GM19351 (cell line): ENCODE data around the gene RNF141.

Experiments
- ATAC-seq: cut with Tn5 transposase; IDR thresholded peaks from one replicate; pipeline ENCODE4 v1.9.1; 2021; ENCODE audit warnings: mild to moderate bottlenecking, moderate library complexity; ENCODE audit not compliant: unreplicated experiment

RNF141 gene

DNA sequence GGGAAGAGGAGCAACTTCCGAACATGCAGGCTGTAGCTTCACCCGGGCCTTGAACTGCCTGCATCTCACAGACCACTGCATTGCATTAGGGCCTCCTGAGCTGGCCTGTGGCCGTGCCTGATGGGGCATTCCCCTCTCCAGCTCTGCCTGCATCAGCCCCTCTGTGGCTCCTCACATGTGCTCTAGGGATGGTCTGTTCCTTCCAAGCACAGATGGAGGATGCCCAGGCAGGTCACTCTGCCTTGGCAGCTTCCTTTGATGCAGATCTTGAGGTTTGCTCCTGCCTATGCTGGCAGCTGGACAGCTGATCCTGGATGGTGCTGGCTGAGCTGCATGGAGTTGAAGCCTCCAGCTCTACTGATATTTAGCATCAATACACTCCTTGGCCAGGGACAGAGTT is 57.4 kb downstream of the RNF141 start:
- no peak for ATAC-seq

DNA sequence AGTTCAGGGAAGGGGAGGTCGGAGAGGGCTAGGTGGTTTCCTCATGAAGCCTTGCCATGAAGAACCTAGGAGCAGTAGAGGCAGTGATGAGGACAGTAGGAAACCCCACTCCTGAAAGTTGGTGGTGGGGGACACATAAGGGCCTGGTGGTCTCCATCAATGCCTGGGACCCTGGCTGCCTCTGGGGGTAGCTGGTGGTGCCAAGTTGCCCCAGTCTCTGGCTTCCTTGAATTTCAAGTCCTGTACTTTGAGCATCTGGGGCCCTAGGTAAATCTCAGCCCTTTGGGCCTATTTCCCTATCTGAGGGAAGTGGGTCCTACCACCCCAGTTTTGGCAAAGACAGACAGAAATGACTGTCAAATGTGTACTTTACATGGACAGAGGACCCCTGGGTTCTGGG is 57.8 kb downstream of the RNF141 start:
- no peak for ATAC-seq

DNA sequence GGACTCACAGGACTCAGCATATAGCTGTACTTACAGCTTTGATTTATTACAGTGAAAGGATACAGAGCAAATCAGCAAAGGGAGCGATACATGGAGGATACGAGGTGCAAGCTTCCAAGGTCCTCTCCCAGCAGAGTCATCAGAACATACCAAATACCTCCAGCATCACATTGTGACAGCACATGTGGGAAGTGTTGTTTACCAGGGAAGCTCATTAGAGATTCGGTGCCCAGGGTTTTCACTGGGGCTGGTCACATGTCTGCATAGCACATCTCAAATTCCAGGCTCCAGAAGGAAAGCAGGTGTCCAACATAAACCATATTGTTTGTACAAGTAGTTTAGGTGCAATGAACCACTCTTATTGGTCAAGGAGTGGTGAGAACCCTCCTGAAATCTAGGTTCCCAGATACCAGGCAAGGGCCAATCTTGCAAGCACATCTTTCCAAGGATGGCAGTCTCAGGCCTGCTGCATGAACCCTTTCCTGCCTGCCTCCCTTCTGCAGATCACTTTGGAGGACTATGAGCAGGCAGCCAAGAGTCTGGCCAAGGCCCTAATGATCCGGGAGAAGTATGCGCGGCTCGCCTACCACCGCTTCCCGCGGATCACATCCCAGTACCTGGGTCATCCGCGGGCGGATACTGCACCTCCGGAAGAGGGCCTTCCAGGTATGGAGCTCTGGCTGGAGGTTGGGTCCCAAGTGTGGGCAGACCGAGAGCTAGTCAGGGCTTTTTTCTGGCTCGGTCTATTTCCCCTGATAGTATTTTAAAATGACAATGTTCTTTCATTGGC is 59.2 kb downstream of the RNF141 start:
- ATAC-seq: no peak

DNA sequence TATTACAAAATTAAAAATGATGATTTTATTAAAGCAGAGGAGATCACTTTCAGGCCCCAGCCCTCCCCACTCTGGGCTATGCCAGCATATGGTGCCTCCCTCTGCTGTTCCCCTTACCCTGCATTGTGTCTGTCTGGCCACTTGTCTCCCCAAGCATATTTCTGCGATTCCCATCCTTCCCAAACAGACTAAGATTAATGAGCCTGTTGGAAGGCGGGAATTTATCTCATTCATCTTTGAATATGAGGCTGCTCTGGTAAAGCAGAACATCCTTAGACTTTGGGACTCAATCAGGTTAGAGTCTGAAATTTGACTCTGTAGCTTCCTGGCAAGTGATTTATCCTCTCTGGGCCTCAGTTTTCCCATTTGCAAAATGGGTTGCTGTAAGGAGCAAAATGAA is 60.2 kb downstream of the RNF141 start:
- ATAC-seq: no peak

DNA sequence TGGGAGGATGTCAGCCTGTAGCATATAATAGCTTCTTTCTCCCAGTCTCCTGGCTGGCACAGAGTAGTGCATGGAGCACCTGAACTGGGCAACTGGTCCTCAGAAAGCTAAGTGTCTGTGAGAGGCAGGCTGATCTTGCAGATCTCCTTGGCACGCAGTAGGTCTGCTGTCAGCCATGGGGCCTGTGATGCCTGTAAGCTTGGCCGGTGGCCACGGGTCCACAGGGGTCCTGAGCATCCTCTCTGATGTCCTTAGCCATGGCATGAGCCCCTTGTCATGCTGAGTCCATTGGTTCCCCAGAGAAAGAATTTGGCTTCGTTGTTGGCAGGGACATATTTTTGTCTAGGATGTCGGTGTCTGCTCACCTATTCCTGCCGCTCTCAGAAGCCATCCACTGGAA is 61.0 kb downstream of the RNF141 start:
- ATAC-seq: no peak

DNA sequence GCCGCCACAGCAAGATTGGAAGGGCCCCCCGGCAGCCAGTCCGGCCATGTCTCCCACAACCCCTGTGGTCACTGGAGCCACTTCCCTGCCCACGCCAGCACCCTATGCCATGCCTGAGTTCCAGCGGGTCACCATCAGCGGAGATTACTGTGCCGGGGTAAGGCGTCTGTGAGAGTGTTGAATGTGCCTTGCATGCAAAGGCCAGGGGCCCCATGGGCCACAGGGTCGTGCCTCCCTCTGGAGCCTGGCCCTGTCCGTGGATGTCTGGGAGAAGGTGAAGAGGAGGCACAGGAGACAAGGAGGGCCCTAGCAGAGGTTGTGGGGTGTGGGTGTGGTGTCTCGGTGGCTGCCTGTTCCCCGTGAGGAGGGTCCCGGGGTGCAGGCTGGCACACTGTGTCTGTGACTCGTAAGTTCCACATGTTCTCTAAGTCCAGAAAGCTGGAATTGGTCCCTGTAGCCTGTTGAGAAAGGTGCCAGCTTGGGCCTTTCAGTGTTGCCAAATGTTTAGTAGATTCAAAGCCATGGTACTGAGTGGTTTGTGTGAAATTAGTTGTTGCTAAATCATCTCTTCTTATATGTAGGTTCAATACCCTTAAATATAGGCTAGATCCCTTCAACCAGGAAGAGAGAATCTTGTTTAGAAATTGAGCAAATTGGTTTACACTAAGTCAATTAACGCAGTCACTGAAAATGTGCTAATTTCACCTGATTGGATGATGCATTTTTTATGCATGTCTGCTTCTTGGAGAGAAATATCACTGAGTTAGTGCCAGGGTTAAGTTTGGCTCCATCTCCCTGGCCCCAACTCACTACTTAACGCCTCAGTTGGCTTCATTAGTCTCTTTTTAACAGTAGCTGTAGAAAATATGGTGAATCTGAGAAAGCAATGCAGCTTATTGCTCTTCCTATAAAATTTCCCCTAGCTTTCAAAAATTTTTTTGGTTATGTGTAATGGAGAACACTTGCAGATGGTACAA is 62.1 kb downstream of the RNF141 start:
- ATAC-seq: no peak

DNA sequence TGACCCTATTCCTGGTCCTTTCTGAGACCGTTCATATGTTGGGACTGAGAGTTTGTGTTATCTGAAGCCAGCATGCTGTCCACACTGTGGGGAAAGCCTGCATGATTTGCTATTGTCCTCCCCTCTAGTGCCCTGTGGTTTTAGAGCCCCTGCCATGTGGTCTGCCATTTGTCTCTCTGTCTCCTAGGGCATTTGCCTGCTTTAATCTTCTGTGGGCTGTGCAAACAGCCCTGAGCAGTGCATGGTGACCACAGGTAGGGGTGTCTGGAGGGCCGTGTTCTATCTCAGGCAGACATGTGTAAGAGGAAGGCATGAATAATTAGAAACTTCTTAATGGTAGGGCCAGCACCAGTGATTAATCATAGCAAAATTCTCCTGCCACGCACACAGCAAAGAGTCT is 62.9 kb downstream of the RNF141 start:
- ATAC-seq: no peak

DNA sequence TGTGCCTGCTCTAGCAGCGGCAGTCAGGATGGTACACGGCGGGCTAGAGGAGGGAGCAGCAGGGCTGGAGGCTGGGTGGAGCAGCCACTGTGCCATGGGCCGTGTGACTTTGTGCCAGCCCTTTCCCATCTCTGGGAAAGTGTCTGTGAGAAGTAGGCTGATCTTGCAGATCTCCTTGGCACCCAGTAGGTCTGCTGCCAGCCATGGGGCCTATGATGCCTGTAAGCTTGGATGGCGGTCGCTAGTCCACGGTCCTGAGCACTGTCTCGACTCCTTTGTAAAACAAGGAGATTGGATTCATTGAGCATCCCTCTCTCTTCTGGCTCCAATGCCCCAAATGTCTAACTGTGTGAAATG is 63.3 kb downstream of the RNF141 start:
- ATAC-seq: no peak

DNA sequence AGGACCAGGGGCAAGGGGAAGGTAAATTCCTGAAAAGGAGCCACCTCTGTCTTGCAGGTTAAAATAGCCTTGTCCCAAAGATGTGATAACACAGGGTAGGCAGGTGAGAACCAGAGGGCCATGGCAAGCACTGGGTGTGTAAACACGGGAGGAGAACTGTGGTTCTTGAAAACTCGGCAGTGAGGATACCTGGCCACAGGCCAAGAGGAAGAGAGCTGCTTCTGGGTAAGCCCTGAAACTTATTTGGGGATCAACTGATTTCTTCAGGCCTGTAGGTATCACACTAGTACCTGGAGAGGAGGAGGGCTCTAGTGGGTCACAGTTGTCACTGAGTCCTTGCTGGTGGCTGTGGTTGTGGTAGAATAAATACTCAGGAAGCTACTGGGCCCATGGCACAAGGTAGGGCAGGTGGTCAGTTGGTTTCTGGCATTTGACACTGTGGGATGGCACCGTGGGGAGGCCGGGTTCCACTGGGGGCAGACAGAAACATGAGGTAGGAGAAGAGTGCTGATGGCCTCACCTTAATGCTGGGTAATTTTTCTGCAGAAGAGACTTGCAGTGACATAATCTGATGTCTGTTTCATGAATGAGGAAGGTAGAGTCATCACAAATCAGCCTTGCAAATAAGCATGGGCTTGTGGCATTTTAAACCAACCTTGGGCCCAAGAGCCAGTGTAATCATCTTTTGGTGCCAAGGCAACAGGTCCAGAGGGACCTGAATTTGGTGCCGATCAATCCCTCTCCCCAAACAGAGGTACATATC is 63.9 kb downstream of the RNF141 start:
- ATAC-seq: no peak

DNA sequence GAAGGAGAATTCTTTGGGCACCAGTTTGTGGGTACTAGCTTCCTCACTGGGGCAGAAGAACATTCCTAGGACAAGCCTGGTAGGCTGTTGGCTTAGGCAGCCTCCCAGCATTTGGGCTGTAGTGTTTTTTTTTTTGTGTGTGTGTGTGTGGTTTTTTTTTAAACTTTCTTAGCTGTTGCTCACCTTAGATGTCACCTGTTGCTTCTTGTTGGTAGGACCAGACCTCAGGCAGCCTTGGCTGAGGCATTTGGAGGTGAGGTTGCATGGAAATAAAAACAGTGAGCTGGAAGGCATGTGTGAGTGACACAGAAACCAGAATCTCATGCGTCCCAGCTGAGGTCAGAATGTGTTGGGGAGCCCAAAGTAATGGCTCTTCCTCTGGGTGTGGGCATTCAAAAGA is 64.6 kb downstream of the RNF141 start:
- no peak for ATAC-seq

DNA sequence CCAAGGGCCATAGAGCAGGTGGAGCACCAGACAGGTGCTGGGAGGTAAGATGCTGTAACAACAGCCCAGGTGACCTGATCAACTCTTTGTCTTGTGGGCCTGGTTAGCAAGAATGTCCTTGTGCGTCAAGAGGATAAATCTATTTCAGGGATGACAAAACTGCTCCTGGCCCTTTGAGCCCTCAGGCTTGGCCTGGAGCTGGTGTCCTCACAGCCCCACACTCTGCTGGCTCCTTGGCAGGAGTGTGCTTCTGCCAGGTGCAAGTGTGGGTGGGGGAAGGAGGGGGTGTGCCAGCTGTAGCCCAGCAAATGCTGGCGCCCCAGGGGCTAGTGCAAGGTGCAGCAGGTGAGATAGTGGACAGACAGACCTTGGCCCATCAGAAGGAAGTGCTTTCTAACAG is 66.4 kb downstream of the RNF141 start:
- no peak for ATAC-seq

DNA sequence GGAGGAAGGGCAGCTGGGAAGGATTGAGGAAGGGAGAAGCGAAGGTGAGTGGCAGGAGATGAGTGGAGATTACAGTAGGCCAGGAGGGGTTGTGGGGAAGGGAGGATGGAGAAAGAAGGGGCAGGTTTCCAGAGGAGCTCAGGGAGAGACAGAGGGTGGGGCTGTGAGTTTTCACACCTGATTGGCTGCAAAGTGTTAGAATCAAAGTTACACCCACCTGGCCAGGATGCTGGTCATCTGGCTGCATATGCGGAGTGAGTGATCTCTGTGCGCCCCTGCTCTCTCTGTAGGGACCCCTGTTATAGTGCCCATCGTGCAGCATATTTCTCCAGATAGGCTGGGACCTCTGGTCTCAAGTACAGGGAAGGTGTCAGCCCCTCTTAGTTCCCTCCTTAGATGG is 67.6 kb downstream of the RNF141 start:
- no peak for ATAC-seq

DNA sequence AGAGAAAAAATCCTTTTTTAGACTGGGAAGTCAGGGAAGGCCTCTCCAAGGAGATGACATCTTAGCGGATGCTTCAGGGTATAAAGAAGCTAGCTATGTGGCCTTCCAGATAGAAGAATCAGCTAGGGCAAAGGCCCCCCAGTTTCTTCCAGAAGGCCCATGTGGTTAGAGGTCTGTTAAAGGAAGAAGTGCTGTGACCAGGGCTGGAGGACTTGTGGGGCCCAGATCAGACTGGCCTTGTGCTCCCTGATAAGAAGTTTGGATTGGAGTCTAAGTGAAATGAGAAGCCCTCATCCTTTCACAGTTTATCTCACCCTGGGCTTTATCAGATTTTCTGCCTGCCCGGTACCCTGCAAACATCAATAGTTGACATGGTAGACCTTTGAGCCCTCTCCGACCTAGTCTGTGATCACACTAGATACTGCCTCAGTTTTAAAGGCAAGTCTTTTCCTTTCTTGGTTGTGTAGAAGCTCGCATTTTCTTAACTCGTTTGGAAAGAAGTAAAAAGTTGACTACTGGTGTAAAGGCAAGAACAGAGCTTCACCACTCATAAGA is 78.2 kb downstream of the RNF141 start:
- no peak for ATAC-seq
